ENCODE measurements around the gene SRP68.
A peak's percentile ranks its signal among the peaks of the same experiment; 100 is the strongest.

The SRP68 gene

GRCh38 chr17:76022973-76023899, 49.1 kb downstream of the SRP68 start:
- no peak for DNase-seq (ENCODE audit: insufficient read length, low spot score)
- no peak for FAIRE-seq

- FAIRE-seq = no peak
- DNase-seq (ENCODE audit: insufficient read length, low spot score) = no peak
Observed at GRCh38 chr17:76022285-76022684, 50.0 kb downstream of the SRP68 start.

GRCh38 chr17:76019833-76020467, 52.4 kb downstream of the SRP68 start:
- DNase-seq (ENCODE audit: insufficient read length, low spot score) (no peak), FAIRE-seq (no peak)

- no peak for FAIRE-seq
Observed at GRCh38 chr17:76018801-76019200, 53.5 kb downstream of the SRP68 start.

GRCh38 chr17:76018340-76018680, 54.0 kb downstream of the SRP68 start:
- FAIRE-seq (no peak), DNase-seq (ENCODE audit: insufficient read length, low spot score) (no peak)

More at GRCh38 chr17:76018801-76019200, 53.5 kb downstream of the SRP68 start:
- DNase-seq (ENCODE audit: insufficient read length, low spot score) = no peak

- DNase-seq (ENCODE audit: insufficient read length, low spot score) = no peak
- FAIRE-seq = no peak
Observed at GRCh38 chr17:76017481-76018339, 54.6 kb downstream of the SRP68 start.

GRCh38 chr17:76014925-76015261, 57.4 kb downstream of the SRP68 start:
- FAIRE-seq = no peak
- DNase-seq (ENCODE audit: insufficient read length, low spot score) = no peak

GRCh38 chr17:76014100-76014924, 58.0 kb downstream of the SRP68 start:
- peak; percentile 91 for DNase-seq (ENCODE audit: insufficient read length, low spot score)

GRCh38 chr17:76013377-76013932, 58.9 kb downstream of the SRP68 start:
- DNase-seq (ENCODE audit: insufficient read length, low spot score) (no peak), FAIRE-seq (no peak)

More at GRCh38 chr17:76014100-76014924, 58.0 kb downstream of the SRP68 start:
- FAIRE-seq = peak; percentile 91

- DNase-seq (ENCODE audit: insufficient read length, low spot score) (no peak), FAIRE-seq (no peak)
Observed at GRCh38 chr17:76011951-76012350, 60.4 kb downstream of the SRP68 start.

GRCh38 chr17:76009969-76010661, 62.2 kb downstream of the SRP68 start:
- DNase-seq (ENCODE audit: insufficient read length, low spot score) (no peak), FAIRE-seq (no peak)

- FAIRE-seq (no peak), DNase-seq (ENCODE audit: insufficient read length, low spot score) (no peak)
Observed at GRCh38 chr17:76009447-76009846, 62.9 kb downstream of the SRP68 start.

- no peak for FAIRE-seq
- DNase-seq (ENCODE audit: insufficient read length, low spot score) = no peak
Observed at GRCh38 chr17:76008630-76009425, 63.5 kb downstream of the SRP68 start.

GRCh38 chr17:76008208-76008607, 64.1 kb downstream of the SRP68 start:
- FAIRE-seq = no peak

GRCh38 chr17:76007850-76008165, 64.5 kb downstream of the SRP68 start:
- FAIRE-seq (no peak), DNase-seq (ENCODE audit: insufficient read length, low spot score) (no peak)

More at GRCh38 chr17:76008208-76008607, 64.1 kb downstream of the SRP68 start:
- no peak for DNase-seq (ENCODE audit: insufficient read length, low spot score)

GRCh38 chr17:76007131-76007849, 65.0 kb downstream of the SRP68 start:
- FAIRE-seq (peak; percentile 33), DNase-seq (ENCODE audit: insufficient read length, low spot score) (no peak)

- FAIRE-seq = peak; percentile 64
- peak; percentile 73 for DNase-seq (ENCODE audit: insufficient read length, low spot score)
Observed at GRCh38 chr17:76005263-76006149, 66.8 kb downstream of the SRP68 start.
